ENCODE measurements around the gene RET. TPM values are rescaled to one million over a fixed set of nuclear protein-coding genes. Genes with fewer than 3 reads are reported as not detected.

Gene RET
- total RNA-seq, 2 donors from 2014 or later: 1.2 to 3.5 TPM

- Mint-ChIP-seq H3K9me3 (no peaks in the 10 kb centered on the region), H3K36me3 (ENCODE audit: low read depth) (no peaks in the 10 kb centered on the region), H3K4me1 (no peaks in the 10 kb centered on the region), H3K4me3 (no peak overlapping the region), H3K27ac (no peak overlapping the region), H3K27me3 (ENCODE audit: insufficient read depth) (peaks cover 32% of the 10 kb centered on the region)
- Histone ChIP-seq H3K27ac (ENCODE audit: low read depth, low read length) (no peak overlapping the region), H3K9me3 (ENCODE audit: control insufficient read depth, low read length) (no peaks in the 10 kb centered on the region), H3K36me3 (ENCODE audit: control insufficient read depth, insufficient read depth, low read length) (no peaks in the 10 kb centered on the region), H3K4me1 (ENCODE audit: control insufficient read depth, insufficient read depth, low read length) (no peaks in the 10 kb centered on the region), H3K27me3 (ENCODE audit: control insufficient read depth, insufficient read depth, low read length, poor library complexity, severe bottlenecking) (peaks cover 23% of the 10 kb centered on the region), H3K4me3 (ENCODE audit: low read length) (no peak overlapping the region), H3K9ac (ENCODE audit: extremely low read depth, low read length, poor library complexity, severe bottlenecking) (no peak overlapping the region)
- no peak for DNase-seq
- TF ChIP-seq CTCF (conservative IDR thresholded peaks at IDR 0.05): no peak
- WGBS, 2 experiments (ENCODE audit: insufficient coverage in 1 of 2, insufficient read length in 1 of 2): 91 to 92% methylated on average over 13 to 19 of the region's 19 CpGs
Observed at GRCh38 chr10:43071865-43072650, 4.8 kb upstream of the RET start.

- Histone ChIP-seq H3K27ac (ENCODE audit: low read depth, low read length) (no peak overlapping the region), H3K36me3 (ENCODE audit: control insufficient read depth, insufficient read depth, low read length) (no peaks in the 10 kb centered on the region), H3K4me3 (ENCODE audit: low read length) (no peak overlapping the region), H3K9me3 (ENCODE audit: control insufficient read depth, low read length) (no peaks in the 10 kb centered on the region), H3K9ac (ENCODE audit: extremely low read depth, low read length, poor library complexity, severe bottlenecking) (no peak overlapping the region), H3K4me1 (ENCODE audit: control insufficient read depth, insufficient read depth, low read length) (no peaks in the 10 kb centered on the region), H3K27me3 (ENCODE audit: control insufficient read depth, insufficient read depth, low read length, poor library complexity, severe bottlenecking) (peaks cover 32% of the 10 kb centered on the region)
- Mint-ChIP-seq H3K4me1 (no peaks in the 10 kb centered on the region), H3K36me3 (ENCODE audit: low read depth) (no peaks in the 10 kb centered on the region), H3K9me3 (no peaks in the 10 kb centered on the region), H3K4me3 (no peak overlapping the region), H3K27ac (no peak overlapping the region), H3K27me3 (ENCODE audit: insufficient read depth) (peaks cover 42% of the 10 kb centered on the region)
- WGBS, 2 experiments (ENCODE audit: insufficient coverage in 1 of 2, insufficient read length in 1 of 2): 89 to 100% methylated on average over 1 to 3 of the region's 3 CpGs
- no peak for TF ChIP-seq CTCF (conservative IDR thresholded peaks at IDR 0.05)
- no peak for DNase-seq
Observed at GRCh38 chr10:43073191-43073590, 3.7 kb upstream of the RET start.

GRCh38 chr10:43073721-43074120 is 3.1 kb upstream of the RET start:
- H3K9ac ChIP-seq (ENCODE audit: extremely low read depth, low read length, poor library complexity, severe bottlenecking): no peak overlapping the region
- H3K4me3 ChIP-seq (ENCODE audit: low read length): no peak overlapping the region
- no peaks in the 10 kb centered on the region for H3K36me3 ChIP-seq (ENCODE audit: control insufficient read depth, insufficient read depth, low read length)
- no peak for TF ChIP-seq CTCF (conservative IDR thresholded peaks at IDR 0.05)
- H3K4me1 ChIP-seq (ENCODE audit: control insufficient read depth, insufficient read depth, low read length): no peaks in the 10 kb centered on the region
- Mint-ChIP-seq H3K27me3 (ENCODE audit: insufficient read depth) (peaks cover 48% of the 10 kb centered on the region), H3K9me3 (no peaks in the 10 kb centered on the region), H3K27ac (no peak overlapping the region), H3K4me3 (no peak overlapping the region), H3K36me3 (ENCODE audit: low read depth) (no peaks in the 10 kb centered on the region), H3K4me1 (no peaks in the 10 kb centered on the region)
- no peak for DNase-seq
- 84 to 92% methylated on average over 8 of the region's 8 CpGs for WGBS, 2 experiments (ENCODE audit: insufficient coverage in 1 of 2, insufficient read length in 1 of 2)
- H3K27me3 ChIP-seq (ENCODE audit: control insufficient read depth, insufficient read depth, low read length, poor library complexity, severe bottlenecking): peaks cover 37% of the 10 kb centered on the region
- H3K27ac ChIP-seq (ENCODE audit: low read depth, low read length): no peak overlapping the region
- H3K9me3 ChIP-seq (ENCODE audit: control insufficient read depth, low read length): no peaks in the 10 kb centered on the region
